DOHH2 (cell line): Measurements from ENCODE around the gene IFT122.

Experiments used
- EZH2phosphoT487 ChIP-seq: fragments of 200-600 bp; sonication (generic); IDR thresholded peaks from 2 replicates; pipeline ENCODE4 v1.6.1; 2017; ENCODE audit warnings: borderline replicate concordance, mild to moderate bottlenecking, antibody characterized with exemption, low read length, moderate library complexity, mixed read lengths
- TF ChIP-seq, protein P1 (sequence below): fragments of 200-600 bp; sonication (generic); IDR thresholded peaks from one replicate; pipeline ENCODE4 v1.5.1; 2014; ENCODE audit warnings: antibody characterized with exemption, mild to moderate bottlenecking, low read depth, low read length; ENCODE audit not compliant: poor library complexity, severe bottlenecking

- TF ChIP-seq, protein P1, sequence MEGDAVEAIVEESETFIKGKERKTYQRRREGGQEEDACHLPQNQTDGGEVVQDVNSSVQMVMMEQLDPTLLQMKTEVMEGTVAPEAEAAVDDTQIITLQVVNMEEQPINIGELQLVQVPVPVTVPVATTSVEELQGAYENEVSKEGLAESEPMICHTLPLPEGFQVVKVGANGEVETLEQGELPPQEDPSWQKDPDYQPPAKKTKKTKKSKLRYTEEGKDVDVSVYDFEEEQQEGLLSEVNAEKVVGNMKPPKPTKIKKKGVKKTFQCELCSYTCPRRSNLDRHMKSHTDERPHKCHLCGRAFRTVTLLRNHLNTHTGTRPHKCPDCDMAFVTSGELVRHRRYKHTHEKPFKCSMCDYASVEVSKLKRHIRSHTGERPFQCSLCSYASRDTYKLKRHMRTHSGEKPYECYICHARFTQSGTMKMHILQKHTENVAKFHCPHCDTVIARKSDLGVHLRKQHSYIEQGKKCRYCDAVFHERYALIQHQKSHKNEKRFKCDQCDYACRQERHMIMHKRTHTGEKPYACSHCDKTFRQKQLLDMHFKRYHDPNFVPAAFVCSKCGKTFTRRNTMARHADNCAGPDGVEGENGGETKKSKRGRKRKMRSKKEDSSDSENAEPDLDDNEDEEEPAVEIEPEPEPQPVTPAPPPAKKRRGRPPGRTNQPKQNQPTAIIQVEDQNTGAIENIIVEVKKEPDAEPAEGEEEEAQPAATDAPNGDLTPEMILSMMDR, result no peak
- no peak for TF ChIP-seq EZH2phosphoT487
These were observed 94.5 kb downstream of the IFT122 start for GRCh38 chr3:129534428-129535027.
